Gastrocnemius medialis (tissue), 4 donors: Measurements from ENCODE around the gene IFNA1.

Source experiments
- CTCF ChIP-seq, 5 experiments: fragments of 450-650 bp in 3 of 5; fragments of 200-600 bp in 2 of 5; sonication (generic) in 2 of 5; IDR thresholded peaks in 4 of 5; conservative IDR thresholded peaks in 1 of 5; 1 replicate in 4 of 5; 2 replicates in 1 of 5; pipeline ENCODE4 v1.5.1; 2016 to 2019; ENCODE audit warnings: antibody characterized with exemption in 5 of 5, mild to moderate bottlenecking in 3 of 5, moderate library complexity in 3 of 5
- POLR2A ChIP-seq, 2 donors: fragments of 450-650 bp; IDR thresholded peaks; one replicate each; pipeline ENCODE4 v1.6.1; 2017; ENCODE audit warnings: antibody characterized with exemption in 2 of 2, mild to moderate bottlenecking in 2 of 2, moderate library complexity in 2 of 2

- TF ChIP-seq CTCF (IDR thresholded peaks at IDR 0.05 in 4 of 5, conservative IDR thresholded peaks at IDR 0.05 in 1 of 5) (no peak), POLR2A (IDR thresholded peaks at IDR 0.05) (no peak)
Observed at GRCh38 chr9:21429191-21429590, 11.0 kb upstream of the IFNA1 start.
